SK-N-SH (cell line): ENCODE results near the gene PIK3R5. TPM values are rescaled to one million over a fixed set of nuclear protein-coding genes. Genes with fewer than 3 reads are reported as not detected.

Experiments used
- CTCF ChIA-PET: fragments of 300-600, 350-600 bp; formaldehyde crosslinking; extraction: SDS; loops from one replicate; lab custom pipeline; 2021; lab: Yijun Ruan, JAX
- POLR2A ChIA-PET: fragments of 350-600 bp; sonication (Branson Sonifier 250); formaldehyde crosslinking; extraction: SDS; loops from one replicate; lab custom pipeline; 2020; ENCODE audit warnings: antibody characterized with exemption, inconsistent platforms; lab: Yijun Ruan, JAX
- DNase-seq: peaks from one replicate; pipeline ENCODE4 v3.0.0; 2012
- H2AFZ ChIP-seq: fragments of 200-600 bp; sonication (generic); 2 replicates; pipeline ENCODE4 v1.8.1; 2016; ENCODE audit warnings: antibody characterized with exemption, mild to moderate bottlenecking, low read depth
- H3F3A ChIP-seq: fragments of 200-600 bp; sonication (generic); replicated peaks from 2 replicates; pipeline ENCODE3; 2016; ENCODE audit warnings: antibody characterized with exemption, mild to moderate bottlenecking; ENCODE audit not compliant: insufficient read depth
- H3K27ac ChIP-seq, 2 experiments: fragments of 200-500 bp in 1 of 2; fragments of 200-600 bp in 1 of 2; sonication (Bioruptor generic) in 1 of 2; sonication (generic), shearing (Covaris generic) in 1 of 2; 2 replicates each; pipeline versions ENCODE4 v1.5.1 to v1.6.1; 2014 to 2016; ENCODE audit warnings: low read depth in 2 of 2, inconsistent platforms in 1 of 2, low read length in 1 of 2, mild to moderate bottlenecking in 1 of 2, mixed read lengths in 1 of 2
- H3K27me3 ChIP-seq: fragments of 200-600 bp; sonication (generic), shearing (Covaris generic); 2 replicates; pipeline ENCODE4 v1.6.1; 2016; ENCODE audit warnings: mixed run types; ENCODE audit not compliant: insufficient read depth
- H3K36me3 ChIP-seq, 2 experiments: fragments of 200-500 bp in 1 of 2; fragments of 200-600 bp in 1 of 2; sonication (Bioruptor generic) in 1 of 2; sonication (generic) in 1 of 2; replicated peaks in 1 of 2; 2 replicates each; pipeline versions ENCODE3 to v1.5.1; 2014 to 2016; ENCODE audit warnings: low read length in 1 of 2, mild to moderate bottlenecking in 1 of 2; ENCODE audit not compliant: insufficient read depth in 2 of 2, control insufficient read depth in 1 of 2
- H3K4me1 ChIP-seq, 2 experiments: fragments of 200-500 bp in 1 of 2; fragments of 200-600 bp in 1 of 2; sonication (Bioruptor generic) in 1 of 2; sonication (generic), shearing (Covaris generic) in 1 of 2; 2 replicates each; pipeline versions ENCODE4 v1.5.1 to v1.6.1; 2014 to 2016; ENCODE audit warnings: low read depth in 1 of 2, low read length in 1 of 2, mixed run types in 1 of 2; ENCODE audit not compliant: insufficient read depth in 2 of 2, control insufficient read depth in 1 of 2
- H3K4me2 ChIP-seq: fragments of 200-600 bp; sonication (generic), shearing (Covaris generic); 2 replicates; pipeline ENCODE4 v1.6.1; 2017; ENCODE audit warnings: mixed run types
- H3K4me3 ChIP-seq, 2 experiments: fragments of 200-500 bp in 1 of 2; fragments of 200-600 bp in 1 of 2; sonication (Bioruptor generic) in 1 of 2; sonication (generic), shearing (Covaris generic) in 1 of 2; 2 replicates each; pipeline versions ENCODE4 v1.5.1 to v1.8.1; 2014 to 2016; ENCODE audit warnings: low read depth in 2 of 2, inconsistent platforms in 1 of 2, low read length in 1 of 2, mild to moderate bottlenecking in 1 of 2, mixed read lengths in 1 of 2, moderate library complexity in 1 of 2
- H3K79me2 ChIP-seq: fragments of 200-600 bp; sonication (generic); 2 replicates; pipeline ENCODE4 v1.8.1; 2017; ENCODE audit warnings: mild to moderate bottlenecking; ENCODE audit not compliant: insufficient read depth
- H3K9ac ChIP-seq: fragments of 200-600 bp; sonication (generic); 2 replicates; pipeline ENCODE4 v1.6.1; 2017; ENCODE audit warnings: mixed run types
- H3K9me2 ChIP-seq: fragments of 200-600 bp; sonication (generic); 2 replicates; pipeline ENCODE4 v1.6.1; 2017; ENCODE audit warnings: mixed run types
- H3K9me3 ChIP-seq: fragments of 200-600 bp; sonication (generic); 2 replicates; pipeline ENCODE4 v1.6.1; 2017; ENCODE audit warnings: mixed run types, mild to moderate bottlenecking, moderate library complexity
- H4K20me1 ChIP-seq: fragments of 200-600 bp; sonication (generic); 2 replicates; pipeline ENCODE4 v1.6.1; 2017; ENCODE audit warnings: mild to moderate bottlenecking, mixed run types; ENCODE audit not compliant: insufficient read depth
- CHD2 ChIP-seq: fragments of 150-350 bp; IDR thresholded peaks from 2 replicates; pipeline ENCODE4 v1.6.1; 2018; ENCODE audit warnings: low read length; ENCODE audit not compliant: partially characterized antibody
- GATA2 ChIP-seq: sonication (generic); formaldehyde crosslinking; IDR thresholded peaks from 2 replicates; pipeline ENCODE4 v1.5.0; 2020; ENCODE audit warnings: mild to moderate bottlenecking, missing genetic modification reagents
- MXI1 ChIP-seq: IDR thresholded peaks from 2 replicates; pipeline ENCODE4 v1.6.1; 2012; ENCODE audit warnings: mild to moderate bottlenecking, low read depth, low read length, improper control_type of control experiment
- NFIC ChIP-seq: IDR thresholded peaks from 2 replicates; pipeline ENCODE4 v1.4.0; 2012; ENCODE audit warnings: borderline replicate concordance
- NRF1 ChIP-seq: IDR thresholded peaks from 2 replicates; pipeline ENCODE4 v1.6.1; 2012; ENCODE audit warnings: low read depth, mild to moderate bottlenecking, low read length
- RAD21 ChIP-seq: IDR thresholded peaks from 2 replicates; pipeline ENCODE4 v1.6.1; 2012; ENCODE audit warnings: mild to moderate bottlenecking, low read length
- RCOR1 ChIP-seq: fragments of 150-350 bp; IDR thresholded peaks from 2 replicates; pipeline ENCODE4 v1.6.1; 2017; ENCODE audit warnings: antibody characterized with exemption, low read length
- REST ChIP-seq: IDR thresholded peaks from 2 replicates; pipeline ENCODE4 v1.6.1; 2012; ENCODE audit warnings: mild to moderate bottlenecking, low read depth, low read length, moderate library complexity
- RFX5 ChIP-seq: IDR thresholded peaks from 2 replicates; pipeline ENCODE4 v1.6.1; 2012; ENCODE audit warnings: mild to moderate bottlenecking, improper control_type of control experiment, low read length
- SIN3A ChIP-seq: IDR thresholded peaks from 2 replicates; pipeline ENCODE4 v1.6.1; 2012; ENCODE audit warnings: low read depth, mild to moderate bottlenecking, low read length, moderate library complexity, borderline replicate concordance
- SMC3 ChIP-seq: IDR thresholded peaks from 2 replicates; pipeline ENCODE4 v1.6.1; 2012; ENCODE audit warnings: low read depth, low read length, improper control_type of control experiment
- TAF1 ChIP-seq: IDR thresholded peaks from 2 replicates; pipeline ENCODE4 v1.6.1; 2012; ENCODE audit warnings: low read depth, mild to moderate bottlenecking, low read length, moderate library complexity, borderline replicate concordance
- TCF12 ChIP-seq: IDR thresholded peaks from 2 replicates; pipeline ENCODE4 v1.4.0; 2012
- YY1 ChIP-seq: IDR thresholded peaks from 2 replicates; pipeline ENCODE4 v1.4.0; 2012; ENCODE audit warnings: low read depth, mild to moderate bottlenecking
- WGBS: methylation state at CpG from one replicate; pipeline ENCODE4 v1.1.6; 2017; ENCODE audit warnings: low lambda C conversion rate; 5-methylcytosine and 5-hydroxymethylcytosine counted together
- polyA plus RNA-seq, 3 experiments: library from polyadenylated mRNA; depleted of rRNA; stranded (reverse); fragments of >200 nt; gene quantifications; 2 replicates each; pipeline ENCODE4 v1.2.3, GENCODE V29; 2012

The PIK3R5 gene
- polyA plus RNA-seq, 1 of the 3 experiments (the other 2 are of a cell fraction), result not detected

- Histone ChIP-seq H4K20me1 (no peaks in the 10 kb centered on the region), H3K9me2 (no peaks in the 10 kb centered on the region), H3K9ac (no peak overlapping the region), H3K4me3 (no peak overlapping the region), H3K4me2 (no peak overlapping the region), H3K4me1 (no peaks in the 10 kb centered on the region), H3K79me2 (no peaks in the 10 kb centered on the region), H3K27me3 (peaks cover 89% of the 10 kb centered on the region), H3K9me3 (no peaks in the 10 kb centered on the region), H2AFZ (no peak overlapping the region), H3K27ac (no peak overlapping the region), H3K36me3 (no peaks in the 10 kb centered on the region), H3F3A (no peaks in the 10 kb centered on the region)
- 18% methylated on average over 17 of the region's 17 CpGs for WGBS
- TF ChIP-seq SMC3 (no peak), GATA2 (CRISPR knock-in tag) (no peak), CHD2 (no peak), YY1 (no peak), MXI1 (no peak), SIN3A (no peak), TCF12 (no peak), RAD21 (no peak), NRF1 (no peak), REST (no peak)
- no peak for DNase-seq
- ChIA-PET CTCF (interaction anchor here (2.1 kb wide), 1 partner anchor 22 kb away, joined by 9 read pairs; no protein-coding TSS in a partner anchor), POLR2A (no interaction called here)
These were observed 92.6 kb downstream of the PIK3R5 start for GRCh38 chr17:8872705-8873435.

GRCh38 chr17:8872036-8872704, 93.3 kb downstream of the PIK3R5 start:
- H3K27me3 ChIP-seq, result peaks cover 88% of the 10 kb centered on the region
- CTCF ChIA-PET, result interaction anchor here (0.9 to 1.4 kb wide), 2 partner anchors 16 to 86 kb away, joined by 3 read pairs; no protein-coding TSS in a partner anchor
- H3K9ac ChIP-seq, result no peak overlapping the region
- H3K4me2 ChIP-seq, result no peak overlapping the region
- H4K20me1 ChIP-seq, result no peaks in the 10 kb centered on the region
- 27% methylated on average over 7 of the region's 7 CpGs for WGBS
- POLR2A ChIA-PET, result no interaction called here
- H3F3A ChIP-seq, result no peaks in the 10 kb centered on the region
- TF ChIP-seq RCOR1 (no peak), RAD21 (no peak), NFIC (no peak), RFX5 (no peak), TAF1 (no peak)
- no peaks in the 10 kb centered on the region for H3K9me2 ChIP-seq
- H3K27ac ChIP-seq, result no peak overlapping the region
- H2AFZ ChIP-seq, result no peak overlapping the region
- DNase-seq, result no peak
- no peaks in the 10 kb centered on the region for H3K36me3 ChIP-seq
- H3K79me2 ChIP-seq, result no peaks in the 10 kb centered on the region
- H3K4me3 ChIP-seq, result no peak overlapping the region
- no peaks in the 10 kb centered on the region for H3K4me1 ChIP-seq
- no peaks in the 10 kb centered on the region for H3K9me3 ChIP-seq
